Common myeloid progenitor, CD34-positive (primary cell): ENCODE results near the gene CDC14C.

Source experiments
- CTCF ChIA-PET: fragments of 350-600 bp; sonication (Branson Sonifier 250); formaldehyde crosslinking; loops from one replicate; lab custom pipeline; 2021; ENCODE audit warnings: antibody characterized with exemption; lab: Charles Lee
- POLR2A ChIA-PET: fragments of 350-600 bp; sonication (Branson Sonifier 250); formaldehyde crosslinking; loops from one replicate; lab custom pipeline; 2021; ENCODE audit warnings: antibody characterized with exemption; lab: Charles Lee
- DNase-seq, 3 donors: peaks; one replicate each; pipeline versions ENCODE4 v3.0.0 to v3.0.0-alpha.2; 2013
- H3K27ac ChIP-seq, 2 experiments: 1 replicate in 1 of 2; 2 replicates in 1 of 2; pipeline ENCODE4 v1.7.0; 2013; ENCODE audit warnings: inconsistent platforms in 2 of 2, low read length in 2 of 2, mild to moderate bottlenecking in 2 of 2, low read depth in 1 of 2, moderate library complexity in 1 of 2; ENCODE audit not compliant: severe bottlenecking in 2 of 2, insufficient read depth in 1 of 2, poor library complexity in 1 of 2
- H3K27me3 ChIP-seq, 5 experiments: replicated peaks in 2 of 5; 1 replicate in 3 of 5; 2 replicates in 2 of 5; pipeline versions ENCODE4 v1.6.1 to v1.7.0; 2013; ENCODE audit warnings: low read length in 4 of 5, mild to moderate bottlenecking in 2 of 5, moderate library complexity in 2 of 5, inconsistent platforms in 1 of 5; ENCODE audit not compliant: insufficient read depth in 5 of 5, control insufficient read depth in 4 of 5
- H3K36me3 ChIP-seq, 4 experiments: 1 replicate in 2 of 4; 2 replicates in 2 of 4; pipeline versions ENCODE4 v1.6.1 to v1.7.0; 2013; ENCODE audit warnings: low read length in 3 of 4, control low read depth in 1 of 4, mild to moderate bottlenecking in 1 of 4; ENCODE audit not compliant: control insufficient read depth in 4 of 4, insufficient read depth in 4 of 4
- H3K4me1 ChIP-seq, 4 experiments: 1 replicate in 3 of 4; 2 replicates in 1 of 4; pipeline versions ENCODE4 v1.6.1 to v1.7.1; 2013; ENCODE audit warnings: low read length in 3 of 4, mild to moderate bottlenecking in 3 of 4, control low read depth in 1 of 4, inconsistent platforms in 1 of 4, moderate library complexity in 1 of 4; ENCODE audit not compliant: control insufficient read depth in 4 of 4, insufficient read depth in 4 of 4; ENCODE audit errors: control extremely low read depth in 1 of 4
- H3K4me3 ChIP-seq, 7 experiments: 1 replicate in 4 of 7; 2 replicates in 3 of 7; pipeline versions ENCODE4 v1.5.1 to v1.7.0; 2013; ENCODE audit warnings: mild to moderate bottlenecking in 7 of 7, low read length in 6 of 7, moderate library complexity in 6 of 7, inconsistent platforms in 2 of 7, low read depth in 2 of 7, control low read depth in 1 of 7; ENCODE audit not compliant: insufficient read depth in 4 of 7, control insufficient read depth in 1 of 7; ENCODE audit errors: extremely low read depth in 1 of 7
- H3K9me3 ChIP-seq, 5 experiments: 1 replicate in 4 of 5; 2 replicates in 1 of 5; pipeline versions ENCODE4 v1.6.1 to v1.7.1; 2013; ENCODE audit warnings: low read length in 4 of 5, mild to moderate bottlenecking in 2 of 5, inconsistent platforms in 1 of 5, low read depth in 1 of 5, moderate library complexity in 1 of 5; ENCODE audit not compliant: control insufficient read depth in 4 of 5, insufficient read depth in 2 of 5; ENCODE audit errors: control extremely low read depth in 1 of 5
- WGBS: methylation state at CpG from one replicate; pipeline ENCODE4 v1.1.5; 2013; ENCODE audit not compliant: insufficient coverage; 5-methylcytosine and 5-hydroxymethylcytosine counted together

CDC14C gene

GRCh38 chr7:48938539-48939295 is 14.4 kb downstream of the CDC14C start:
- POLR2A ChIA-PET, result no interaction called here
- Histone ChIP-seq H3K4me3 (no peak overlapping the region), H3K36me3 (no peaks in the 10 kb centered on the region), H3K4me1 (no peaks in the 10 kb centered on the region), H3K9me3 (no peaks in the 10 kb centered on the region), H3K27ac (no peak overlapping the region), H3K27me3 (no peaks in the 10 kb centered on the region)
- CTCF ChIA-PET, result no interaction called here
- WGBS, result 100% methylated on average over 3 of the region's 4 CpGs
- no peak for DNase-seq

DNA sequence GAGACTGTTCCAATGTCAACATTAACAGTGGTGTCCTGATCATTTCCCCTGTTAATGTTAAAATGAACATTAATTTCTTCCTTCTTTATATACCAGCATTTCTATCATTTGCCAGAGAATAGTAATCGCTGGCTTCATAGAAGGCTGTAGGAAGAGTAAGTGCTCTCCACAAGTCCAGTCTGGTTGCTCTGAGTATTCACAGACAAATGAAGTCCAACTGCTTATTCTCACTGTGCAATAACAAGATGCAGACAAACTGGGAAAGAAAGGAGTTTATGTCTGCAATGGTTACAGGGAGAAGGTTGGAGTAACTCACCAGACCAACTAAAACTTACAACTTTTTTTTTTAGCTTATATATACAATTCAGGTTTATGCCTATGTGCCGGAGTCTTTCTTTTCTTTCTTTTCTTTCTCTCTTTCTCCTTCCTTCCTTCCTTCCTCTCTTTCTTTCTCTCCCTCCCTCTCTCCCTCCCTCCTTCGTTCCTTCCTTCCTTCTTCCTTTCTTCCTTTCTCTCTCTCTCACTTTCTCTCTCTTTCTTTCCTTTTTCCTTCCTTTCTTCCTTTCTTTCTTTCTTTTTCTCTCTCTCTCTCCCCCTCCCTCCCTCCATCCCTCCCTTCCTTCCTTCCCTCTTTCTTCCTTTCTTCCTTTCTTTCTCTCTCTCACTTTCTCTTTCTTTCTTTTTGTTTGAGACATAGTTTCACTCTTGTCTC is 19.1 kb downstream of the CDC14C start:
- no peak overlapping the region for H3K4me3 ChIP-seq
- H3K4me1 ChIP-seq, result no peaks in the 10 kb centered on the region
- no peaks in the 10 kb centered on the region for H3K36me3 ChIP-seq
- H3K27me3 ChIP-seq, result no peaks in the 10 kb centered on the region
- no peak for DNase-seq
- H3K9me3 ChIP-seq, result no peaks in the 10 kb centered on the region
- ChIA-PET CTCF (no interaction called here), POLR2A (no interaction called here)
- 100% methylated on average over 3 of the region's 3 CpGs for WGBS
- H3K27ac ChIP-seq, result no peak overlapping the region

GRCh38 chr7:48955916-48956315 is 31.6 kb downstream of the CDC14C start:
- CTCF ChIA-PET, result no interaction called here
- Histone ChIP-seq H3K4me3 (no peak overlapping the region), H3K9me3 (peaks cover 0 to 1% (median 0%) of the 10 kb centered on the region in 5 experiments), H3K36me3 (no peaks in the 10 kb centered on the region), H3K27ac (no peak overlapping the region), H3K4me1 (no peaks in the 10 kb centered on the region), H3K27me3 (no peaks in the 10 kb centered on the region)
- no peak for DNase-seq
- POLR2A ChIA-PET, result no interaction called here

DNA sequence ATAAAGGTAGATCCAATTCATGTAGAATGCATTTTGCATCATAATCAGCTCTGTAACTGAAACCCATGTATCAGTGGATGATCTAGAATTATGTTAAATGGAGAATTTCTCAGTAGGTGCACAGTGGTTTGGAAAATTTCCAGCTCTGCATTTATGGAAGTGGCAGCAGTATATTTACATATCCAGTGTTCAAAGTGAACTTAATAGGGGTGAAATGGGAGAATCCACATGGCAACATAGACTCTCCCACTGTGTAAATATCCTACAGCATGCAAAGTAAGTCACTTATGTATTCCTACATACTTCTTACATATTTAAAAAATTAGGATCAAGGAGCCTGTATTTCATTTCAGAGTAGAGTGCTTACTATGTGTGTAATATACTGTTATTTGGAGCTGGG is 35.3 kb downstream of the CDC14C start:
- CTCF ChIA-PET, result no interaction called here
- no peak for DNase-seq

DNA sequence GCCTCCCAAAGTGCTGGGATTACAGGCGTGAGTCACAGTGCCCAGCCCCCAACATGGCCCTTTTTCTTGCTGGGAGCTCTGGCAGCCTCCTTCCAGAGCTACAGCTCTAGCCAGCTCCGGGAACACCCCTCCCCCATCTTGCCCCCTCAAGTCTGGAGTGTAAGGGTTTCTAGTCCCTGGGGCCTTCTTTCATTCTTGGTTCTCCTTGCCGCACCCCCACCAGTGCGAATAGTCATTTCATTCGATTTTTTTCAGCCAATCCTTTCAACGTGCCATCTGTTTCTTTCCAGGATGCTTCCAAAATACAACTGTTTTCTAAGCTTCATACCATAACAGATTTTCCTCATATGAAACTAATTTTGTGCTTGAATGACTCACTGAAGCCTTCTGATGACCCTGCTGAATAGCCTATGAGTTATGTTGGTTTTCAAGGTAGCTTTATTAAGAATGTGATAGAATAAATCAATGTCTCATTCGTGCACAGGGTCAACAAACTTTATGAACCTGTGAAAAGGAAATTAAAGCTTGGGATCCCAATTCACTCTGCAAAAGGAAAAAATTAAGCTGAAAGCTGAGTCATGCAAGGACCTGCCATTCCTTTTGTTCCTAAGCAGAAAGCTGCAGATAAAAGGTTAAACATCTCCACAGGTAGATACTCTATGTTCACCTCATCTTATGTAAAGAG is 38.6 kb downstream of the CDC14C start:
- no peak for DNase-seq
- 100% methylated on average over 4 of the region's 7 CpGs for WGBS

More for the DNA sequence above, 35.3 kb downstream of the CDC14C start:
- Histone ChIP-seq H3K27ac (no peak overlapping the region), H3K4me3 (no peak overlapping the region), H3K9me3 (no peaks in the 10 kb centered on the region), H3K4me1 (no peaks in the 10 kb centered on the region), H3K36me3 (no peaks in the 10 kb centered on the region), H3K27me3 (no peaks in the 10 kb centered on the region)
- POLR2A ChIA-PET, result no interaction called here

DNA sequence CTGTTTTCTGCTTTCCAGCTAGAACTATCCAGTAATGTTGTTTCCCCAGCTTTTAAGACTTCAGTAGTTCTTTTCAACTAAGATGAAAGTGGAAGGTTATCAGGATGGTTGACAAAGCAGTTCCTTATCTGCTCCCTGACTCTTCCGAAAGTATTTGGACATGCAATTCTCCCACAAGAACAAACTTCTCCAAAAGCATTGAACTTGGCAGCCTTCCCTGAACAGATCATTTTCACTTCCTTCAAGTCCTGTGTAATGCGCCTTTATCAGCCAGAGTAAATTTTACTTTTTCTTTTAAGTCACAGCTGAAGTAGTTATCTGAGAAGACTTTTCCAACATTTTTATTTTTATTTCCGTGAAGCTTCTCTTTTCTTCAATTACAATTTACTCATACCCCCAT is 39.7 kb downstream of the CDC14C start:
- Histone ChIP-seq H3K4me3 (no peak overlapping the region), H3K36me3 (no peaks in the 10 kb centered on the region), H3K27me3 (no peaks in the 10 kb centered on the region), H3K9me3 (no peaks in the 10 kb centered on the region), H3K4me1 (no peaks in the 10 kb centered on the region), H3K27ac (no peak overlapping the region)
- CTCF ChIA-PET, result no interaction called here
- POLR2A ChIA-PET, result no interaction called here
- DNase-seq, result peak; percentile 9 to 44 (median 27)
- 20% methylated on average over 1 of the region's 3 CpGs for WGBS

More for the DNA sequence above, 38.6 kb downstream of the CDC14C start:
- ChIA-PET CTCF (no interaction called here), POLR2A (interaction anchor here (0.7 kb wide), 1 partner anchor 607 kb away, joined by 4 read pairs; no protein-coding TSS in a partner anchor)
- Histone ChIP-seq H3K4me1 (no peaks in the 10 kb centered on the region), H3K9me3 (no peaks in the 10 kb centered on the region), H3K27ac (no peak overlapping the region), H3K27me3 (no peaks in the 10 kb centered on the region), H3K4me3 (no peak overlapping the region), H3K36me3 (no peaks in the 10 kb centered on the region)

- H3K4me1 ChIP-seq, result no peaks in the 10 kb centered on the region
- H3K27ac ChIP-seq, result no peak overlapping the region
- ChIA-PET CTCF (no interaction called here), POLR2A (no interaction called here)
- no peaks in the 10 kb centered on the region for H3K9me3 ChIP-seq
- no peaks in the 10 kb centered on the region for H3K27me3 ChIP-seq
- no CpG with 5 or more reads among the region's 1 CpG for WGBS
- no peak overlapping the region for H3K4me3 ChIP-seq
- H3K36me3 ChIP-seq, result no peaks in the 10 kb centered on the region
- no peak for DNase-seq
Observed at GRCh38 chr7:48971173-48971572, 46.8 kb downstream of the CDC14C start.
